SH-SY5Y (cell line): ENCODE data around the gene RPL31.

Experiments used
- GATA2 ChIP-seq: IDR thresholded peaks from 2 replicates; pipeline ENCODE4 v1.6.1; 2011; ENCODE audit warnings: mild to moderate bottlenecking, low read depth, low read length
- GATA3 ChIP-seq: IDR thresholded peaks from 2 replicates; pipeline ENCODE4 v1.6.1; 2011; ENCODE audit warnings: low read depth, mild to moderate bottlenecking, low read length, moderate library complexity

DNA sequence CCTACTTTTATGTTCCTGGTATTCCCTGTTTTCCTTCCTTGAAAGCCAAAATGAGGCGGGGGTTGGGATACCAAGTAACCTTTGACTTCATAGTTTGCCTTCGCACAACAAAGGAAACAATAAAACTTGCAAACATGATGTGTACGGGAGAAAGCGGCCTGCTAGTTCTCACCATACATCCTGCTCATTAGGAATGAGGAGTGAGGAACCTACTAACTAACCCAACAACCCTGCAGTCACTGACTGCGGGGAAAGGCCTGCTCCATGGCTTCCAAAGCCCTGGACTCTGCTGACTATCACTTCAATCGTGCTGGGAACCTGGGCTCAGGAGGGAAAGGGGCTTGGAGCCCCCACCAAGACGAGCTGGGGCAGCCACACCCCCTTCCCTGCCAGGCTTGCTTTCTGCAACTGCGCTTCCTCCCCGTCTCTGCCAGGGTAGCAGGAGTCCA lies 24.2 kb downstream of the RPL31 start:
- TF ChIP-seq GATA3 (no peak), GATA2 (no peak)
